CD4-positive, CD25-positive, alpha-beta regulatory T cell (primary cell): ENCODE measurements around the gene OVAAL. TPM values are rescaled to one million over a fixed set of nuclear protein-coding genes. Genes with fewer than 3 reads are reported as not detected.

ENCODE experiments used
- ATAC-seq, 2 donors: fragments of 150-1000 bp; cut with Tn5 transposase; one replicate each; pipeline ENCODE4 v1.10.0; 2021; ENCODE audit warnings: low read depth in 2 of 2, moderate number of reproducible peaks in 2 of 2, moderate library complexity in 1 of 2
- DNase-seq, 3 donors: peaks; one replicate each; pipeline versions ENCODE4 v3.0.0 to v3.0.0-alpha.2; 2012 to 2022; ENCODE audit warnings: mixed read lengths in 1 of 3
- H3K27ac ChIP-seq: one replicate; pipeline ENCODE4 v1.7.0; 2013; ENCODE audit warnings: mild to moderate bottlenecking, low read length; ENCODE audit not compliant: insufficient read depth, poor library complexity, severe bottlenecking
- H3K27me3 ChIP-seq: one replicate; pipeline ENCODE4 v1.7.0; 2013; ENCODE audit warnings: low read length; ENCODE audit not compliant: control insufficient read depth, insufficient read depth
- H3K36me3 ChIP-seq: one replicate; pipeline ENCODE4 v1.7.0; 2013; ENCODE audit warnings: mild to moderate bottlenecking, low read length, moderate library complexity; ENCODE audit not compliant: control insufficient read depth, insufficient read depth
- H3K4me1 ChIP-seq: 2 replicates; pipeline ENCODE4 v1.7.0; 2013; ENCODE audit warnings: mild to moderate bottlenecking, low read length; ENCODE audit not compliant: insufficient read depth, control insufficient read depth, poor library complexity, severe bottlenecking
- H3K4me3 ChIP-seq: one replicate; pipeline ENCODE4 v1.7.0; 2013; ENCODE audit warnings: low read depth, mild to moderate bottlenecking, low read length, moderate library complexity
- H3K9me3 ChIP-seq, 2 experiments: 1 replicate in 1 of 2; 2 replicates in 1 of 2; pipeline ENCODE4 v1.7.0; 2013; ENCODE audit warnings: low read length in 2 of 2, mild to moderate bottlenecking in 1 of 2, moderate library complexity in 1 of 2; ENCODE audit not compliant: control insufficient read depth in 2 of 2
- H3K27ac Mint-ChIP-seq, 3 donors: one replicate each; pipeline ENCODE4 v1.8.0; 2020 to 2022; ENCODE audit warnings: mild to moderate bottlenecking in 3 of 3, mixed read lengths in 3 of 3, moderate library complexity in 2 of 3
- H3K27me3 Mint-ChIP-seq: one replicate; pipeline ENCODE4 v1.8.0; 2022; ENCODE audit warnings: mild to moderate bottlenecking, mixed read lengths
- H3K36me3 Mint-ChIP-seq: one replicate; pipeline ENCODE4 v1.8.0; 2020; ENCODE audit warnings: mixed read lengths
- H3K4me1 Mint-ChIP-seq, 4 donors: one replicate each; pipeline ENCODE4 v1.8.0; 2020 to 2022; ENCODE audit warnings: mixed read lengths in 4 of 4, mild to moderate bottlenecking in 1 of 4
- H3K4me3 Mint-ChIP-seq, 4 donors: one replicate each; pipeline ENCODE4 v1.8.0; 2020 to 2022; ENCODE audit warnings: mild to moderate bottlenecking in 4 of 4, mixed read lengths in 4 of 4, moderate library complexity in 3 of 4
- H3K9me3 Mint-ChIP-seq, 7 donors: one replicate each; pipeline ENCODE4 v1.8.0; 2020 to 2022; ENCODE audit warnings: mixed read lengths in 7 of 7, mild to moderate bottlenecking in 3 of 7, moderate library complexity in 2 of 7
- polyA plus RNA-seq, 4 donors: library from polyadenylated mRNA; unstranded; fragments of 300-500 nt; fragmentation: Illumina TruSeq; gene quantifications; one replicate each; pipeline ENCODE4 v1.2.3, GENCODE V29; 2021
- total RNA-seq: library from RNA; stranded (reverse); gene quantifications from one replicate; pipeline ENCODE4 v1.2.3, GENCODE V29; 2022

OVAAL gene
- total and polyA plus RNA-seq, 5 donors from 2014 or later = not detected

DNA sequence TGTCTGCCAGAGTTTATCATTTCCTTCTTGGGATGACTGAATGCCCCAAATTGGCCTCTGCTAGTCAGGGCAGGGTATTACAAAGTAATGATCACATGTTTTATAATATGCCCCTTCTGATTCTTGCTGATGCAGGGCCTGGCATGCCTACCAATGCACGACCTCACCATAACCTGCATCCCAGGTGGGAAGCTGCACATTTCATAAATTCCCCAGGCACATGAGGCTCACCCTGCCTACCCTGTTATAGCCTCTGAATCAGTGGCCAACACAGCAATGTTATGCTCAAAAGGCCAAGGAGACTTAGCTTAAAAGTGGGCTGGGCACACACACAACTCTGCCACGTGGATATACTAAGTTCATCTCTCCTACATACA lies 45.1 kb downstream of the OVAAL start:
- Histone ChIP-seq H3K36me3 (no peaks in the 10 kb centered on the region), H3K4me1 (no peaks in the 10 kb centered on the region), H3K27me3 (peaks cover 7% of the 10 kb centered on the region), H3K9me3 (no peaks in the 10 kb centered on the region), H3K27ac (no peak overlapping the region), H3K4me3 (no peak overlapping the region)
- H3K4me3 Mint-ChIP-seq = no peak overlapping the region
- H3K9me3 Mint-ChIP-seq = peaks cover 0 to 2% (median 0%) of the 10 kb centered on the region in 7 donors
- peaks cover 13% of the 10 kb centered on the region for H3K27me3 Mint-ChIP-seq
- no peak for ATAC-seq
- no peaks in the 10 kb centered on the region for H3K4me1 Mint-ChIP-seq
- H3K27ac Mint-ChIP-seq = no peak overlapping the region
- H3K36me3 Mint-ChIP-seq = no peaks in the 10 kb centered on the region
- no peak for DNase-seq

DNA sequence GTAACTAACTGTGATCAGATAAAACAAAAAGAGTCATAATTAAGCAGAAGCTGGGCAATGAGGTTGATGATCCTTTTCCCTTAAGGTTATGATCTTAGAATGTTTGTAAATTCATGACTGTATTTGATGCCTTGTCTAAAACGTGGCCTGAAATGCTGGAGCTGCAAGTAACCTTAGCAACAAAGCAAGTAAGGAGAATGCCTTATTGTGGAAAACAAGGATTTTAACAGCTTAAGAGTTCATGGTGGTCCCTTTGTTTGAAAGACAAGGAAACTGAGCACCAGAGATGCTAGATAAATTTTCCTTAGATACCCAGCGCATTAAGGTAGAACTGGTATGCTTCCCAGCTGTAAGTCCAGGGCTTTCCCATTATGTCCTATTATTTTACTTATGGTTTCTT lies 47.4 kb downstream of the OVAAL start:
- Histone ChIP-seq H3K36me3 (no peaks in the 10 kb centered on the region), H3K27me3 (peaks cover 5% of the 10 kb centered on the region), H3K4me1 (no peaks in the 10 kb centered on the region), H3K27ac (no peak overlapping the region), H3K9me3 (no peaks in the 10 kb centered on the region), H3K4me3 (no peak overlapping the region)
- DNase-seq = no peak
- H3K27ac Mint-ChIP-seq = no peak overlapping the region
- no peaks in the 10 kb centered on the region for H3K36me3 Mint-ChIP-seq
- peaks cover 0 to 2% (median 0%) of the 10 kb centered on the region in 7 donors for H3K9me3 Mint-ChIP-seq
- ATAC-seq = no peak
- H3K27me3 Mint-ChIP-seq = peaks cover 11% of the 10 kb centered on the region
- no peak overlapping the region for H3K4me3 Mint-ChIP-seq
- H3K4me1 Mint-ChIP-seq = peaks cover 0 to 6% (median 2%) of the 10 kb centered on the region in 4 donors

DNA sequence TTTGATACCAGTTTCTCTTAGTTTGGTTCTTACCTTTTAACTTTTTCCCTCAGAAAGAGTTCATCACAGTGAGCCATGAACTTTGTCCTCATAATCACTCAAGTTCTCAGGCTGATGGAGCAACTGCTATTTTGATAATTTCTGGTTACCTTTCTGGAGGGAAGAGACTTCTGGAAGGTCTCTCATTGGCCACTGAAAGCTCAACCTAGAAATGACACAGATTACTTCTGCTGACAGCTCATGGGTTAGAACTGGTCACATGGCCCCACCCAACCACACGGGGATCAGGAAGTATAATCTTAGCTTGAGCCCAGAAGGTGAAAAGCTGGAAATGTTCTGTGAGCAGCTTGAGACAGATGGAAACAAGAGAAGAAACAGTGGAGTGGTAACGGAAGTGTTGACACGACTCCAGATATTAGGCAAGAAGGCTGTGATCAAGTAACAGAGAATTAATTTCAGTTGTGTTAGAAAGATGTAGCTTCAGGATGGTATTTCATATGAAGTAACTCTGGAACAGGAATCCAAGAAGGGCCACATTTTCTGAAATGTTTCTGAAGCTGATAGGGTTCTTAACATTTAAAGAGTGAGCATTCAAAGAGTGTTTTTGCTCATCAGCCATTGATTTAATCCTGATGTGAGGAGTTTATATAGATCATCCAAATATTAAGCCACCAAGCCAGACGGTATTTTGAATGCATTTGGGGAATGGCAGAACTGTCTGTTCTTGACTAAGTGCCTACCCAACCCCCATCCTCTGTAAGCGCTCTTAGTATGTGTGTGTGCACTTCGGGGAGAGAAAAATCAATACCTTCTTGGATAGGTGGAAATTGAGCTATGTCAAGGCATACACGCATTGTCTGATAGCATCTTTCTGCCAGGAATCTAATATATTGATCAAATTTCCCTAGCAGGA lies 51.1 kb downstream of the OVAAL start:
- no peak for ATAC-seq
- peaks cover 5% of the 10 kb centered on the region for H3K27me3 Mint-ChIP-seq
- peak overlapping the region in 1 of 3 donors; percentile 72 for H3K27ac Mint-ChIP-seq

DNA sequence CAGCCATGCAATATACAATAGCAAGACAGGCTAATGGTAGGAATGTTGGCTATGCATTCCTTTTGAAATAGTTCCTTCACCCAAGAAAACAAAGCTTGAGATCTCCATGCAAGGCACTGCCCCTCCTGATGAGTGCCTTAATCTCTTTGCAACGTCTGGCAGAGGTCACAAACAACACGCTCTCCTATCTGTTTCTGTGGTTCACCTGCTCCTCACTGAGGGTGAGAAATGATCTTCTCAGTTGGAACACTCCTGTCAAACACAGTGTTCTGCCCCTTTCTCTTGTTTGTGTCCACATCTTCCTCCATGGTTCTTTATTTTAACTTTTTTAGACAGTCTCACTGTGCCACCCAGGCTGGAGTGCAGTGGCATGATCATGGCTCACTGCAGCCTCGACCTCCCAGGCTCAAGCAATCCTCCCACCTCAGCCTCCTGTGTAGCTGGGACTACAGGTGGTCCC lies 51.8 kb downstream of the OVAAL start:
- H3K27me3 ChIP-seq = peaks cover 5% of the 10 kb centered on the region
- H3K27me3 Mint-ChIP-seq = peaks cover 5% of the 10 kb centered on the region
- H3K4me1 Mint-ChIP-seq = peaks cover 0 to 8% (median 4%) of the 10 kb centered on the region in 4 donors
- H3K4me3 ChIP-seq = no peak overlapping the region
- H3K9me3 Mint-ChIP-seq = peaks cover 0 to 2% (median 0%) of the 10 kb centered on the region in 7 donors
- H3K9me3 ChIP-seq = no peaks in the 10 kb centered on the region
- H3K27ac Mint-ChIP-seq = no peak overlapping the region
- no peak overlapping the region for H3K4me3 Mint-ChIP-seq
- DNase-seq = no peak
- no peaks in the 10 kb centered on the region for H3K36me3 Mint-ChIP-seq
- no peak overlapping the region for H3K27ac ChIP-seq
- H3K36me3 ChIP-seq = no peaks in the 10 kb centered on the region
- H3K4me1 ChIP-seq = no peaks in the 10 kb centered on the region
- ATAC-seq = no peak

More for the DNA sequence above, 51.1 kb downstream of the OVAAL start:
- H3K4me1 ChIP-seq = no peaks in the 10 kb centered on the region
- Mint-ChIP-seq H3K4me3 (no peak overlapping the region), H3K36me3 (no peaks in the 10 kb centered on the region), H3K4me1 (peaks cover 0 to 8% (median 4%) of the 10 kb centered on the region in 4 donors), H3K9me3 (peaks cover 0 to 2% (median 0%) of the 10 kb centered on the region in 7 donors)
- peak in 1 of 3 donors; percentile 11 for DNase-seq
- no peak overlapping the region for H3K27ac ChIP-seq
- H3K4me3 ChIP-seq = no peak overlapping the region
- H3K27me3 ChIP-seq = peaks cover 5% of the 10 kb centered on the region
- H3K9me3 ChIP-seq = no peaks in the 10 kb centered on the region
- no peaks in the 10 kb centered on the region for H3K36me3 ChIP-seq

DNA sequence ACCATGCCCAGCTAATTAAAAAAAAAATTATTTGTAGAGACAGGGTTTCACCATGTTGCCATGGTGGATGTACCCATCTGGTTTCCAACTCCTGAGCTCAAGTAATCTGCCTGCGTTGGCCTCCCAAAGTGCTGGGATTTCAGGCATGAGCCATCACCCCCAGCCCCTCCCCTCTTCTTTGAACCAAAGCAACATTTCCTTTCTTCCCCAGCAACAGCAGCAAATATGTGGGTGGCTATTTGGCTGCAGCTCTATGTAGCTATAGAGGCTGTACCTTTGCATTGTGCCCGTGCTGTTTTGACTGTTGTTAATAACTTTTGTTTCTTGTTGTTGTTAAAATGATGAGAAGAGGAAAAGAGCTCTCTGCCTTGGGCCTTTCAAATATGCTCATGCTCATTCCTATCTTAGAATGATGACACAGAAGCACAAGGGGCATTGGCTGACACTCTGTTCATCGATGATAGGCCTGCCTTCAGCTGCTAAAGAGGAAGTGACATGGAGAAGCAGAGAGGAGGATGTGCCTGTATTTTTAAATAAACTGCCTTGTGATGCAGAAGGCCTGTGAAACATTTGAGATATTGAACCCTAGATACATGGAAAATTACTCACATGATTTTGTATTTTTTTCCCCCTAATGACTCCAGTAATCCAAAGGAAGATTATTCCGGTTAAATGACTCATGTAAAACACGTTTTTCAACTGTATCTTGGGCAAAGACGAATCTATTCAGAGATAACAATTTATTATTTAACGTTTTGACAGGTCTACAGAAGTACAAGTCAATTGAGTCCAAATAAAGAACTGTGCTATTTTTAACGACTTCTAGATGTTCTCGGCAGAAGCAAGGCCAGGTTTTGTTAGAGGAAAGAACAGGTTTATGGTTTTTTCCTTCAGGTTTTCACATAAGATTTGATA lies 52.5 kb downstream of the OVAAL start:
- no peaks in the 10 kb centered on the region for H3K36me3 Mint-ChIP-seq
- H3K4me3 Mint-ChIP-seq = no peak overlapping the region
- H3K4me1 ChIP-seq = no peaks in the 10 kb centered on the region
- DNase-seq = peak in 1 of 3 donors; percentile 26
- no peak overlapping the region for H3K27ac ChIP-seq
- H3K27me3 ChIP-seq = peaks cover 5% of the 10 kb centered on the region
- H3K4me1 Mint-ChIP-seq = peaks cover 0 to 8% (median 4%) of the 10 kb centered on the region in 4 donors
- H3K27ac Mint-ChIP-seq = no peak overlapping the region
- peaks cover 0 to 2% (median 0%) of the 10 kb centered on the region in 7 donors for H3K9me3 Mint-ChIP-seq
- ATAC-seq = no peak
- H3K27me3 Mint-ChIP-seq = no peaks in the 10 kb centered on the region
- no peaks in the 10 kb centered on the region for H3K36me3 ChIP-seq
- no peaks in the 10 kb centered on the region for H3K9me3 ChIP-seq
- no peak overlapping the region for H3K4me3 ChIP-seq

DNA sequence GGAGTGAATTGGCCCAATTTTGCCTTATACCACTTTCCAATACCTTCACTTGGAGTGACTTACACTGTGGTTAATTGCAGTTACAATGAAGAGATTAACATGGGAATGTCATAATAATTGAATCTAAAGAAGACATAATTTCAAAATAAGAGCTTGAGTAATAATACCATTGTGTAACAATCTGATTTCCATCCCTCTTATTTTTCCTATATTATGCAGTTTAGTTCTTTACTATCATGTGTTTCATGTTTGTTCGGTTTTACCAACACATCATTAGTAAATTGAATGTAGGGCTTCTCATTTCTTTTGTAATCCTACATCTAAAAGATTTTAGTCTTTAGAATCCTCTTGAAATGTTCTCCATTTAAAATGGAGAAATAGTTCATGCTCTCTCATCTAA lies 53.9 kb downstream of the OVAAL start:
- Mint-ChIP-seq H3K36me3 (no peaks in the 10 kb centered on the region), H3K27me3 (no peaks in the 10 kb centered on the region), H3K4me1 (peaks cover 0 to 8% (median 4%) of the 10 kb centered on the region in 4 donors), H3K27ac (no peak overlapping the region), H3K4me3 (peak overlapping the region in 1 of 4 donors; percentile 45), H3K9me3 (peaks cover 0 to 2% (median 0%) of the 10 kb centered on the region in 7 donors)
- Histone ChIP-seq H3K36me3 (no peaks in the 10 kb centered on the region), H3K4me3 (no peak overlapping the region), H3K27me3 (no peaks in the 10 kb centered on the region), H3K9me3 (no peaks in the 10 kb centered on the region), H3K4me1 (no peaks in the 10 kb centered on the region), H3K27ac (no peak overlapping the region)
- DNase-seq = no peak
- no peak for ATAC-seq

DNA sequence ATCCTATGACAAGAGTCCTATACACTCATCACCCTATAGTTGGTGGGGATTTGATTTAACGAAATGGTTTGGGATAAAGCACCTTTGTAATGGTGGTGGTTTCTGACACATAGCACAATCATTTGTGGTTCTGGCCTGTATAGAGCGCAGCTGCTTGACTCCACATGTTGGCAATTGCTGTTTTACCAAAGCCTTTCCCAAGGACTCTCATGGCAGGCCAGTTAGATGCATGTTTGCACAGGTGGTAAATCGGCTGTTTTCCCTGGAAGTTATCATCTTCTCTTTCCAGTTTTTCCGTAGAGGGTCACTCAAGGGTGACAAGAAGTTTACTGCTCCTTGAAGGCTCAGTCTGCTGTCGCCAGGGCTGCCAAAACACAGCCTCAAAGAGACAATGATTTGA lies 56.0 kb downstream of the OVAAL start:
- no peaks in the 10 kb centered on the region for H3K36me3 ChIP-seq
- DNase-seq (no peak), ATAC-seq (no peak)
- H3K4me3 ChIP-seq = no peak overlapping the region
- Mint-ChIP-seq H3K36me3 (no peaks in the 10 kb centered on the region), H3K4me1 (peaks cover 0 to 7% (median 3%) of the 10 kb centered on the region in 4 donors), H3K9me3 (peaks cover 0 to 2% (median 0%) of the 10 kb centered on the region in 7 donors), H3K27me3 (no peaks in the 10 kb centered on the region), H3K27ac (no peak overlapping the region), H3K4me3 (no peak overlapping the region)
- no peak overlapping the region for H3K27ac ChIP-seq
- no peaks in the 10 kb centered on the region for H3K27me3 ChIP-seq
- H3K9me3 ChIP-seq = no peaks in the 10 kb centered on the region
- no peaks in the 10 kb centered on the region for H3K4me1 ChIP-seq
